ENCODE measurements around the gene CRYGC.
"Not testable (repeated sequence)": the region's sequence is repeated elsewhere in the genome, so short reads cannot be mapped to it uniquely, and the experiment has no call there.

The CRYGC gene

DNA sequence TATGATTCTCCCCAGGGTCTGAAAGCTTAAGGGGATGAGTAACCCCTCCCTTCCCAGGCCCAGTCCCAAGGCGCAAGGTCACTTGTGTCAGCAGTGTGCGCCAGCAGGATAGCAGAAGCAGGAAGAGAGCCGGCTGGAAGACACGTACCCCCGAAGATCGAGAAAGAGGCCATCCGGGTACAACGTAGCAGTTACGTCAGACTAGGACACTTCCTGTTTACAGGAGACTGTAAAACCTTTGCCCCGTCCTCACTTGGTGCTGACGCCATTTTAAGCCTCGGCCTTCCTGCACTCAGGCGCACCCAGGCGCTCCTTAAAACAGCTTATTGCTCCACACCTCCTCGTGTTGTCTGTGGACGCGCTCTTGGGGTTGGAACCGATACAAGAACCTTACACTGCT lies 9.8 kb upstream of the CRYGC start:
- no peak overlapping the region for H3K4me3 ChIP-seq (ENCODE audit: control insufficient read depth, low read depth, low read length)
- DNase-seq (ENCODE audit: low read depth), result no peak
- no peak for TF ChIP-seq CTCF (conservative IDR thresholded peaks at IDR 0.05; ENCODE audit: control insufficient read depth, insufficient read depth, low read depth, low read length)

DNA sequence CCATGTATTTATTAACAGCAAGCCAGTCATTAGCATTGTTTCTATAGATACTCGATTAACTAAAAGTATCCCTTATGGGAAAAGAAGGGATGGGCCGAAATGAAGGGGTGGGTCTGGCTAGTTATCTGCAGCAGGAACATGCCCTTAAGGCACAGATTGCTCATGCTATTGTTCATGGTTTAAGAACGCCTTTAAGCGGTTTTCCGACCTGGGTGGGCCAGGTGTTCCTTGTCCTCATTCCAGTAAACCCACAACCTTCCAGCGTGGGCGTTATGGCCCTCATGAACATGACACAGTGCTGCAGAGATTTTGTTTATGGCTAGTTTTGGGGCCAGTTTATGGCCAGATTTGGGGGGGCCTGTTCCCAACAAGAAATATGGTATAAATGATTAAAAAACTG lies 8.7 kb upstream of the CRYGC start:
- H3K4me3 ChIP-seq (ENCODE audit: control insufficient read depth, low read depth, low read length); DNase-seq (ENCODE audit: low read depth): not testable (repeated sequence)

DNA sequence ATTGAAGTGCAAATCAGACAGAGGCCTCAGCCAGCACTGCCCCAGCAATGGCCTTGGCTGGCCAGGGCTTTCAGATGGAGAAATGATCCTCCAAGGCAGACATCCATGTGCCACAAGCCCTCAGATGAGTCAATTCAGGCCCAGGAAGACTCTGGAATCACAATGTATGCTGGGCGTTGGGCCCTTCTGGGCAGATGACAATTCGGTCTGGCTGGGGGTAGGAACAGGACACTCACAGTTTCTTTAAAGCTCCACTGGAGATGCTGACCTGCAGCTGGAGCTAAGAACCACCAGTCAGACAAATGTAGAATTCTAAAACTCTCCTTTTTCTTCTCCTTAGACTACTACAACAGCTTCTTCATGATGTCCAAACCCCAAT lies 7.1 kb upstream of the CRYGC start:
- no peak for TF ChIP-seq CTCF (conservative IDR thresholded peaks at IDR 0.05; ENCODE audit: control insufficient read depth, insufficient read depth, low read depth, low read length)
- no peak for DNase-seq (ENCODE audit: low read depth)
- no peak overlapping the region for H3K4me3 ChIP-seq (ENCODE audit: control insufficient read depth, low read depth, low read length)

- no peak overlapping the region for H3K4me3 ChIP-seq (ENCODE audit: control insufficient read depth, low read depth, low read length)
- no peak for TF ChIP-seq CTCF (conservative IDR thresholded peaks at IDR 0.05; ENCODE audit: control insufficient read depth, insufficient read depth, low read depth, low read length)
- DNase-seq (ENCODE audit: low read depth), result no peak
Observed at GRCh38 chr2:208135794-208136715, 6.4 kb upstream of the CRYGC start.

DNA sequence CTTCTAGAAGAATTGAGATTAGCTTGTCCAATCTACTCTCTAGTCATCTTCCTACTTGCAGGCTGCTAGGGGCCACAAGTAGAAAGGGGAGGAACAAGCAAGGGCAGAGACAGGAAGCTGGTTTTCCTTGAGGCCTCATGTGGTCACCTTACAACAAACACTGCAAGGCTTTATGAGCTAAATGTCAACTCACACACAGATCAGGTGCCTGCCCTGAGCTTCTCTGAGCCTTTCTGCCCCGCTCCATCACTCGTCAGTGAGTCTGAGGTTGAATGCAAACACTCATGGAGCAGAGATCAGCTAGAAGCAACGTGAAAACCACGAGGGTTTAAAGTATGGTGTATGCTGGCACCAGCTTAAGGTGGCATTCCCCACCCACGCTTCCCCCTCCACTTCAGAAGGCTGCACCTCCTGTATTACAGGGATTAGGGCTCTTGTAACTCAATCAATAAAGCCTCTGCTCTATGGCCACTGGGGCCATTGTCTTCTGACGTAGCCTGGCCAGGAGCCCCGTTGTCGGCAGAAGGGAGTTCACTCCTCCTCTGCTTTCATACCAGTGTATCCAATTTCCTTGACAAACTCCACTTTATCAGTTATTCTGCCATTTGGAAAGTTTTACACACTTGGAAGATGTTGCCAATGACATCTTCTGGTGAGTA lies 5.4 kb upstream of the CRYGC start:
- TF ChIP-seq CTCF (conservative IDR thresholded peaks at IDR 0.05; ENCODE audit: control insufficient read depth, insufficient read depth, low read depth, low read length), result no peak
- H3K4me3 ChIP-seq (ENCODE audit: control insufficient read depth, low read depth, low read length), result no peak overlapping the region
- DNase-seq (ENCODE audit: low read depth), result no peak

GRCh38 chr2:208130712-208131110 lies 1.1 kb upstream of the CRYGC start:
- H3K4me3 ChIP-seq (ENCODE audit: control insufficient read depth, low read depth, low read length), result no peak overlapping the region
- no peak for DNase-seq (ENCODE audit: low read depth)
- TF ChIP-seq CTCF (conservative IDR thresholded peaks at IDR 0.05; ENCODE audit: control insufficient read depth, insufficient read depth, low read depth, low read length), result no peak

GRCh38 chr2:208128136-208128535 lies 1.5 kb downstream of the CRYGC start:
- no peak for DNase-seq (ENCODE audit: low read depth)
- no peak for TF ChIP-seq CTCF (conservative IDR thresholded peaks at IDR 0.05; ENCODE audit: control insufficient read depth, insufficient read depth, low read depth, low read length)
- no peak overlapping the region for H3K4me3 ChIP-seq (ENCODE audit: control insufficient read depth, low read depth, low read length)

Measured in fibroblast of mammary gland (primary cell).